K562 (cell line): ENCODE measurements around the gene CRYAB. TPM values are rescaled to one million over a fixed set of nuclear protein-coding genes. Genes with fewer than 3 reads are reported as not detected.

Source experiments
- ATF4 ChIP-seq: fragments of 450-650 bp; formaldehyde crosslinking; IDR thresholded peaks from 2 replicates; pipeline ENCODE4 v1.4.0; 2022; ENCODE audit warnings: mild to moderate bottlenecking, moderate library complexity
- PBX2 ChIP-seq, 2 experiments: IDR thresholded peaks in 1 of 2; conservative IDR thresholded peaks in 1 of 2; 2 replicates each; pipeline ENCODE4 v1.6.1; 2016; ENCODE audit warnings: low read depth in 2 of 2, mild to moderate bottlenecking in 1 of 2, missing compliant biosample characterization in 1 of 2, missing genetic modification characterization in 1 of 2, moderate library complexity in 1 of 2
- polyA plus RNA-seq, 8 experiments: library from polyadenylated mRNA; depleted of rRNA in 4 of 8; stranded (reverse) in 5 of 8; unstranded in 3 of 8; fragments of >200 nt; fragmentation: Nextera tagmentation in 2 of 8; fragmentation: Illumina TruSeq in 1 of 8; extraction: Ambion mirVana in 2 of 8; extraction: Trizol in 1 of 8; gene quantifications; 2 replicates each; pipeline versions ENCODE4 v1.2.1 to v1.2.3, GENCODE V29; 2011 to 2014; ENCODE audit warnings: inconsistent platforms in 1 of 8, missing spikeins in 1 of 8
- total RNA-seq, 7 experiments: library from RNA; depleted of rRNA in 6 of 7; stranded (reverse); fragments of >200 nt in 6 of 7; fragmentation: Illumina TruSeq in 2 of 7; extraction: Trizol in 2 of 7; gene quantifications; 2 replicates each; pipeline versions ENCODE4 v1.2.1 to v1.2.3, GENCODE V29; 2011 to 2021; ENCODE audit warnings: low replicate concordance in 1 of 7
- TF ChIP-seq, protein P1 (sequence below), 2 experiments: fragments of 450-650 bp in 1 of 2; sonication (generic) in 1 of 2; formaldehyde crosslinking in 1 of 2; IDR thresholded peaks; 2 replicates each; pipeline versions ENCODE4 v1.7.1 to v1.9.0; 2016 to 2022; ENCODE audit warnings: inconsistent platforms in 1 of 2, mild to moderate bottlenecking in 1 of 2, missing genetic modification reagents in 1 of 2

The CRYAB gene
- total and polyA plus RNA-seq, 9 of the 15 experiments (the other 6 are each of a cell fraction or from before 2014, with no cell fraction given), result 0.83 to 7.5 (median 3.6) TPM

DNA sequence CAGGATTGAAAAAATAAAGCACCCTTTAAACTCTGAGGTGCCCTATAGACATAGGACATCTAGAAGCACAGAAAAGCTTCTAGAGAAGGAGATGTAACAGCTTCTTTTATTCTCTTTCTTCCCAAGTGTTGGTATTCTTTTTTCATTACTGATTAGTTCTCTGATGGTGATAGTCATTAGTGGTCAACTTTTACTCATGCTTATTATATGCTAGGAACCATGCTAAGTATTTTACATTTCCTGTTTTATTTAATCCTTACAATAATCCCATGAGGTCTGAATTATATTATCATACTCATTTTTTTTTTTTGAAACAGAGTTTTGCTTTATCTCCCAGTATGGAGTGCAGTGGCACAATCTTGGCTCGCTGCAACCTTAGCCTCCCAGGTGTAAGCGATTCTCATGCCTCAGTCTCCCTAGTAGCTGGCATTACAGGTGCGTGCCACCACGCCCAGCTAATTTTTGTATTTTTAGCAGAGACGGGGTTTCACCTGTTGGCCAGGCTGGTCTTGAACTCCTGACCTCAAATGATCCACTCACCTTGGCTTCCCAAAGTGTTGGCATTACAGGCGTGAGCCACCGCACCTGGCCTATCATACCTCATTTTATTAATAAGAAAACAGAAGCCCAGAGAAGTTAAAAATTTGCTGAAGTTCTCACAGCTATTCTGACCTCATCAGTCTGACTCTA lies 10.1 kb upstream of the CRYAB start (continued):
- TF ChIP-seq PBX2 (CRISPR knock-in tag; IDR thresholded peaks at IDR 0.05; ENCODE audit: low read depth) (no peak), PBX2 (tag; conservative IDR thresholded peaks at IDR 0.05; ENCODE audit: low read depth) (no peak), ATF4 (CRISPR knock-in tag) (no peak)
- TF ChIP-seq, protein P1, sequence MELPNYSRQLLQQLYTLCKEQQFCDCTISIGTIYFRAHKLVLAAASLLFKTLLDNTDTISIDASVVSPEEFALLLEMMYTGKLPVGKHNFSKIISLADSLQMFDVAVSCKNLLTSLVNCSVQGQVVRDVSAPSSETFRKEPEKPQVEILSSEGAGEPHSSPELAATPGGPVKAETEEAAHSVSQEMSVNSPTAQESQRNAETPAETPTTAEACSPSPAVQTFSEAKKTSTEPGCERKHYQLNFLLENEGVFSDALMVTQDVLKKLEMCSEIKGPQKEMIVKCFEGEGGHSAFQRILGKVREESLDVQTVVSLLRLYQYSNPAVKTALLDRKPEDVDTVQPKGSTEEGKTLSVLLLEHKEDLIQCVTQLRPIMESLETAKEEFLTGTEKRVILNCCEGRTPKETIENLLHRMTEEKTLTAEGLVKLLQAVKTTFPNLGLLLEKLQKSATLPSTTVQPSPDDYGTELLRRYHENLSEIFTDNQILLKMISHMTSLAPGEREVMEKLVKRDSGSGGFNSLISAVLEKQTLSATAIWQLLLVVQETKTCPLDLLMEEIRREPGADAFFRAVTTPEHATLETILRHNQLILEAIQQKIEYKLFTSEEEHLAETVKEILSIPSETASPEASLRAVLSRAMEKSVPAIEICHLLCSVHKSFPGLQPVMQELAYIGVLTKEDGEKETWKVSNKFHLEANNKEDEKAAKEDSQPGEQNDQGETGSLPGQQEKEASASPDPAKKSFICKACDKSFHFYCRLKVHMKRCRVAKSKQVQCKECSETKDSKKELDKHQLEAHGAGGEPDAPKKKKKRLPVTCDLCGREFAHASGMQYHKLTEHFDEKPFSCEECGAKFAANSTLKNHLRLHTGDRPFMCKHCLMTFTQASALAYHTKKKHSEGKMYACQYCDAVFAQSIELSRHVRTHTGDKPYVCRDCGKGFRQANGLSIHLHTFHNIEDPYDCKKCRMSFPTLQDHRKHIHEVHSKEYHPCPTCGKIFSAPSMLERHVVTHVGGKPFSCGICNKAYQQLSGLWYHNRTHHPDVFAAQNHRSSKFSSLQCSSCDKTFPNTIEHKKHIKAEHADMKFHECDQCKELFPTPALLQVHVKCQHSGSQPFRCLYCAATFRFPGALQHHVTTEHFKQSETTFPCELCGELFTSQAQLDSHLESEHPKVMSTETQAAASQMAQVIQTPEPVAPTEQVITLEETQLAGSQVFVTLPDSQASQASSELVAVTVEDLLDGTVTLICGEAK (IDR thresholded peaks at IDR 0.05), result no peak
- TF ChIP-seq, protein P1 (CRISPR knock-in tag; IDR thresholded peaks at IDR 0.05), result no peak
